ENCODE measurements around the gene LRP5. TPM values are rescaled to one million over a fixed set of nuclear protein-coding genes. Genes with fewer than 3 reads are reported as not detected.

LRP5 gene
- total RNA-seq, 2 donors from 2014 or later = 6.8 to 9.3 TPM

DNA sequence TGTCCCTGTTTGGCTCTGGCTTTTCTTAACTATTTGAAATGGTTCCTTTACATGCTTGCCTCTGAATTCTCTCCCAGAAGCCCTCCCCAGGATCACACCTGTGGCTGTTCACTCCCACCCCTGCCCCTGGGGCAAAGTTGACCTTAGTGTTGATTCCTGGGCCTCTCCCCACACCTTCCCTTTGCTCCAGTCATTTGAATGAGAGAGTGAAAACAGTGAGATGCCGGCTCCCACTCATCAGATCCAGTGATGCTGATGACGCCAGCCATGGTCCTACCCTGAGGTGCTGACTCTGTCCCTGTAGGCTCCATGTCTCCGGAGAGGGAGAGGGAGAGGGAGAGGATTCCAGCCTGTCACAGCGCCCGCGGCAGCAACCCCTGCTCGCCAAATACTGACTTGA is 40.7 kb downstream of the LRP5 start:
- Mint-ChIP-seq H3K9me3 (no peaks in the 10 kb centered on the region), H3K4me3 (no peak overlapping the region), H3K27me3 (ENCODE audit: low read depth) (no peaks in the 10 kb centered on the region), H3K27ac (no peak overlapping the region), H3K4me1 (ENCODE audit: low read depth) (no peaks in the 10 kb centered on the region), H3K36me3 (ENCODE audit: insufficient read depth in 2 of 2) (no peaks in the 10 kb centered on the region)
- ATAC-seq (replicated peaks in 1 of 2) (no peak), DNase-seq (no peak)

DNA sequence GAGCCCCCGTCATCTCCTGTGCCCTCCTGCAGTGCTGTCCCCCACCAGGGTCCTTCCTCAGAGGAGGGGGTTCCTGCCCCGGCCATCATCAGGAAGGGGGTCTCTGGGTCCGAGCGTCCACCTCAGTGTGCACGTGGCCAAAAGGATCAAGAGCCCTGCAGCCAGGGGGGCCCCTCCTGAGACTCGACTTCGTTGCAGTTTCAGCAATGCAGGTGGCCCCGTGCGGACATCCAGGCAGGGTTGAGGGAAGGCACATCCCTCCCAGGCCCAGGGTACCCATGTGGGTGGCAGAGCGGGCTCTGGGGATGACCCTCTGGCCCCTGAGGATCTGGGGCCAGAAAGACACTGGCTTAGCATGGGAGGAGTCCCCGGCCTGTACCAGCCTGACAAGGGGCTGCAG is 41.3 kb downstream of the LRP5 start:
- H3K27ac Mint-ChIP-seq = no peak overlapping the region
- H3K36me3 Mint-ChIP-seq (ENCODE audit: insufficient read depth in 2 of 2) = no peaks in the 10 kb centered on the region
- no peak overlapping the region for H3K4me3 Mint-ChIP-seq
- no peak for DNase-seq
- no peaks in the 10 kb centered on the region for H3K27me3 Mint-ChIP-seq (ENCODE audit: low read depth)
- no peaks in the 10 kb centered on the region for H3K9me3 Mint-ChIP-seq
- no peak for ATAC-seq (replicated peaks in 1 of 2)
- no peaks in the 10 kb centered on the region for H3K4me1 Mint-ChIP-seq (ENCODE audit: low read depth)

DNA sequence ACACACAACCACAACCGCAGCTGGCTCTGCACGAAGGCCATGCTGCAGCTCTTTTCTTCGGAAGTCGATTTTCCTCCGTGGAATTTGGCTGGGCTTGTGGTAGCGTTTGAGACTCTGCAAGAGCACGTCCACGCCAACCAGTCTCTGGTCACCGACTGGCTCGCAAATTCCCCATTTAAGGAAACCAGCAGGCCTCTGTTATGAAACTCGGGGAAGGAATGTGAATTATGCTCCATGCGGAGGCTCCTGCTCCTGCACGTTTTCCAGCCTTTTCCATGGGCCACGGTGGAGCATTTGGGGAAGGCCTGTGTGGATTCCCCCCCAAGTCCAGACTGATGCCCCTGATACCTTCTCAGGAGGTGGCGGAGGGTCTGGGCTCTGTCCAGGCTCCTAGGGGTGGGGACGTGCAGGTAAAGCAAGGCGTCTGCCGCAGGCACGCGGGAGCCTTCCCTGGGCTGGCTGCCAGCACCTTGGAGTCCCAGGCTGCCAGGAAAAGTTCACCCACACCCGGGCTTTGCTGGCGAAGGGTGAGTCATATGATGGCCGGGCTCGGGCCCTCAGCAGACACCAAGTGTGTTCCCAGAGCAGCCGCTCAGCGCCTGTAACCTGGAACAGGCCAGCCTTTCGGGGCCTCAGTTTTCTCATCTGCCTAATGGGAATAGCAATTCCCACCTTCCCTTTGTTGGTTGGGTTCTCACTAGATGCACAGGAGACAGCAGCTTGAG is 41.9 kb downstream of the LRP5 start:
- DNase-seq = no peak
- no peak overlapping the region for H3K27ac Mint-ChIP-seq
- no peaks in the 10 kb centered on the region for H3K36me3 Mint-ChIP-seq (ENCODE audit: insufficient read depth in 2 of 2)
- H3K9me3 Mint-ChIP-seq = no peaks in the 10 kb centered on the region
- ATAC-seq (replicated peaks in 1 of 2) = no peak
- no peaks in the 10 kb centered on the region for H3K4me1 Mint-ChIP-seq (ENCODE audit: low read depth)
- no peaks in the 10 kb centered on the region for H3K27me3 Mint-ChIP-seq (ENCODE audit: low read depth)
- no peak overlapping the region for H3K4me3 Mint-ChIP-seq

DNA sequence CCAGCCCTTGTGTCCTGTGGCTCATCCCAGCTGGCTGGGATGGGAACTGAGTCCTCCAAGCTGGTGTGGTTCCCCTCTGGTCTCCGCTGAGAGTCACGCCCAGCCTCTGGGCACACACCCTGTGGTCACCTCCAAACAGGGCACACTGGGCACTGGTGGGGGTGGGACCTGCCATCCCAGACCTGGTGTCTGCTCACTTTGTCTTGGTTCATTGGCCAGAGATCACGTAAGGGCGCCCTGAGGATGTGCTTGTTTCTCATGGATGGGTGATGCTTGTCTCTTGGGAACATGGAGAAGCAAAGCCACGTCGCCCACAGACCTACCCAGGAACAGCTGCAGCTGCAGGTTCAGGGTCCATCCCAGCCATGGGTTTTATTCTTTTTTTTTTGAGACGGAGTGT is 43.1 kb downstream of the LRP5 start:
- no peaks in the 10 kb centered on the region for H3K9me3 Mint-ChIP-seq
- DNase-seq = no peak
- H3K27ac Mint-ChIP-seq = no peak overlapping the region
- no peaks in the 10 kb centered on the region for H3K27me3 Mint-ChIP-seq (ENCODE audit: low read depth)
- no peaks in the 10 kb centered on the region for H3K4me1 Mint-ChIP-seq (ENCODE audit: low read depth)
- H3K4me3 Mint-ChIP-seq = no peak overlapping the region
- ATAC-seq (replicated peaks in 1 of 2) = no peak
- no peaks in the 10 kb centered on the region for H3K36me3 Mint-ChIP-seq (ENCODE audit: insufficient read depth in 2 of 2)

DNA sequence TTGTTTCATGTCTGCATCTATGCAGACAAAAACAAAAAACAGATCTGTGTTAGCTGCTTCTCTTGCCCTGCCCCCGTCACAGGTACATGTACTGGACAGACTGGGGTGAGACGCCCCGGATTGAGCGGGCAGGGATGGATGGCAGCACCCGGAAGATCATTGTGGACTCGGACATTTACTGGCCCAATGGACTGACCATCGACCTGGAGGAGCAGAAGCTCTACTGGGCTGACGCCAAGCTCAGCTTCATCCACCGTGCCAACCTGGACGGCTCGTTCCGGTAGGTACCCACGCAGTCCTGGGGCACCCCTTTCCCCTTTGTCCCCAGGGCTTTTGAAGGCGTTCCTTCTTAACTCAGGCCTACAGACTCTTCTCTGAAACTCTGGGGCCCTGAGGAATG is 45.2 kb downstream of the LRP5 start:
- ATAC-seq (replicated peaks in 1 of 2) = no peak
- Mint-ChIP-seq H3K27ac (no peak overlapping the region), H3K27me3 (ENCODE audit: low read depth) (no peaks in the 10 kb centered on the region), H3K4me3 (no peak overlapping the region), H3K36me3 (ENCODE audit: insufficient read depth in 2 of 2) (no peaks in the 10 kb centered on the region), H3K9me3 (no peaks in the 10 kb centered on the region), H3K4me1 (ENCODE audit: low read depth) (no peaks in the 10 kb centered on the region)
- no peak for DNase-seq

DNA sequence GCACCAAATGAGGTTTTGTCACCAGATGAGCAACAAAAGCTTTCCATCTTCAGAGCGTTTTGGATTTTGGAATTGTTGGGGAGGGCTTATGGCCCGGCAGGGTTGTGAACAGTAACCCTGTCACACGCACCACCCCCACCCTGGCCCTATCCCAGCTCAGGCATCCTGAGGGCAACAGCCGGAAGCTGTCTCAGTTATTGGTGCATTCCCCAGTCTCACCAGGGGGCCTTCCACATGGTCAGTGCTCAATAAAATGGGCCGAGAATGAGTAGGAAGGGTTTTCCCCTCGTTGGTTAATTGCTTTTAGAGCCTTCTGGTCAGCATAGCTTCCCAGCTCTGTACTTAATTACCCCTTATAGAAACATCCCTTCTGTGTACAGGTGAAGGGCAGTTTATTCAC is 46.0 kb downstream of the LRP5 start:
- Mint-ChIP-seq H3K4me3 (no peak overlapping the region), H3K27me3 (ENCODE audit: low read depth) (no peaks in the 10 kb centered on the region), H3K36me3 (ENCODE audit: insufficient read depth in 2 of 2) (no peaks in the 10 kb centered on the region), H3K9me3 (no peaks in the 10 kb centered on the region), H3K4me1 (ENCODE audit: low read depth) (no peaks in the 10 kb centered on the region), H3K27ac (no peak overlapping the region)
- no peak for DNase-seq
- ATAC-seq (replicated peaks in 1 of 2) = no peak

DNA sequence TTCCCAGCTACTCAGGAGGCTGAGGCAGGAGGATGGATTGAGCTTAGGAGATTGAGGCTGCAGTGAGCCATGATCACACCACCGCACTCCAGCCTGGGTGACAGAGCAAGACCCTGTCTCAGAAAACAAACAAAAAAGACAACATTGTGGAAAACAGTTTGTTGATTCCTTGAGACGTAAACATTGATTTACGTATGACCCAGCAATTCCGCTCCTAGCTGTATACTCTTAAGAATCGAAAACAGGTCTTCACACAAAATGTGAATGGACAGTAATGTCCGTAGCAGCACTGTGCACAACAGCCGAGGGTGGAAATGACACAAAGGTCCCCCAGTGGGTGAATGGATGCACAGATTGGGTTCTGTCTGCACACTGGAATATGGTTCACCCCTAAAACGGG is 49.3 kb downstream of the LRP5 start:
- Mint-ChIP-seq H3K27me3 (ENCODE audit: low read depth) (no peaks in the 10 kb centered on the region), H3K27ac (no peak overlapping the region), H3K4me1 (ENCODE audit: low read depth) (no peaks in the 10 kb centered on the region), H3K4me3 (no peak overlapping the region), H3K9me3 (no peaks in the 10 kb centered on the region), H3K36me3 (ENCODE audit: insufficient read depth in 2 of 2) (no peaks in the 10 kb centered on the region)
- DNase-seq (no peak), ATAC-seq (replicated peaks in 1 of 2) (no peak)

DNA sequence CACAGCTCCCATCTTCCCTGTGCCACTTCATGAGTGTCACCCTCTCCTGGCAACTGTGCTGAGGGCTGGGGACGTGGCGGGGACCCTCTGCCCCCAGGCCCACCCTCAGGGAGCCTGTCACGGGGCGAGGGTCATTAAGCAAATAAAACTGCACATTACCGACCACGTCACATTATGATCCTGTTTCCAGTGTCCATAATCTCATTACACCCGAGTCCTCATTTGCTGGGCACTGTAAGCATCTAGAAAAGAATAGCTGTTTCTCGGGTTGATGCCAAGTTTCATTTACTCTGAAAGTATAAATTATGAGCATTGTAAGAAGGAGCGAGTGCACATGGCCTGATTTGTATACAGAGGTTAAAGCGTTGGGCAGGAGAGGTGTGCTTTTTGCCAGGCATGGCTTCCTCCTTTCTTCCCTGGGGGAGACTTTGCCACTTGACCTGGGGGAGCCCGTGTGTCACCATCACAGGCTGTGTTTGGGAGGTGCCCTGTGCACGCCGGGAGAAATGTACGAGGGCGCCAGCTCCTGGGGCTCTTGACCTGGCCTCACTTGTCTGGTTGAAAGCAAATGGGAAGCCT is 50.5 kb downstream of the LRP5 start:
- no peaks in the 10 kb centered on the region for H3K27me3 Mint-ChIP-seq (ENCODE audit: low read depth)
- H3K4me3 Mint-ChIP-seq = no peak overlapping the region
- no peaks in the 10 kb centered on the region for H3K36me3 Mint-ChIP-seq (ENCODE audit: insufficient read depth in 2 of 2)

DNA sequence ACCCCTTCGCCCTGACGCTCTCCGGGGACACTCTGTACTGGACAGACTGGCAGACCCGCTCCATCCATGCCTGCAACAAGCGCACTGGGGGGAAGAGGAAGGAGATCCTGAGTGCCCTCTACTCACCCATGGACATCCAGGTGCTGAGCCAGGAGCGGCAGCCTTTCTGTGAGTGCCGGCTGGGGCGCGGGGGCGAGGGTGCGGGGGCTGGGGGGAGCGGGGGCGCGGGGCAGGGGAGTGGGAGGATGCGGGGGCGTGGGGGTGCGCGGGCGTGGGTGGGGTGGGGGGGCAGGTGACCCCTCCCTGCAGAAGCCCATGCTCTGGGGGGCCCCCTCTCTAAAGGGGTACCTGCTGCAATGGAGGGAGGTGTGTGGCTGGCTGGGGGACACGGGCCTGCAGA is 51.4 kb downstream of the LRP5 start:
- Mint-ChIP-seq H3K27ac (no peak overlapping the region), H3K4me3 (no peak overlapping the region), H3K36me3 (ENCODE audit: insufficient read depth in 2 of 2) (no peaks in the 10 kb centered on the region), H3K27me3 (ENCODE audit: low read depth) (no peaks in the 10 kb centered on the region), H3K4me1 (ENCODE audit: low read depth) (no peaks in the 10 kb centered on the region), H3K9me3 (no peaks in the 10 kb centered on the region)
- DNase-seq (no peak), ATAC-seq (replicated peaks in 1 of 2) (no peak)

More for the DNA sequence above, 50.5 kb downstream of the LRP5 start:
- Mint-ChIP-seq H3K4me1 (ENCODE audit: low read depth) (no peaks in the 10 kb centered on the region), H3K9me3 (no peaks in the 10 kb centered on the region), H3K27ac (no peak overlapping the region)
- ATAC-seq (replicated peaks in 1 of 2) = no peak
- no peak for DNase-seq

DNA sequence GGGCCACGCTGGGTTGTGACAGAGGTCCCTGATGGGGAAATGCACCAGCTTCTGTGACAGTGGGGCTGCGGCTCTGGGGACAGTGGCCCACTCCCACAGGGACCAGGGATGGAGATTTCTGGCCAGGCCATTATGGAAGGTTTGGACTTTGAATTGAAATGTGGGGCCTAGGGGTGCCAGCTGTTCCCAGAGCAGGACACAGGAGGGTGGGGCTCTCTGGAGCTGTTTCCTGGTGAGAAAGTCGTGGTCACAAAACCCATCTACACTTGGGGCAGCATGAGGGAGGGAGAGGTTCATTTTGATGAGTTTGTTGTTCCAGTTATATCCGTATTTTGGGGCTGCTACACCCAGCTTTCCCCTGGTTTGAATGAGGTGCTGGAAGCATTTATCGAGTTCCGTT is 52.2 kb downstream of the LRP5 start:
- Mint-ChIP-seq H3K4me3 (no peak overlapping the region), H3K4me1 (ENCODE audit: low read depth) (no peaks in the 10 kb centered on the region), H3K36me3 (ENCODE audit: insufficient read depth in 2 of 2) (no peaks in the 10 kb centered on the region), H3K27me3 (ENCODE audit: low read depth) (no peaks in the 10 kb centered on the region), H3K27ac (no peak overlapping the region), H3K9me3 (no peaks in the 10 kb centered on the region)
- no peak for DNase-seq
- no peak for ATAC-seq (replicated peaks in 1 of 2)

DNA sequence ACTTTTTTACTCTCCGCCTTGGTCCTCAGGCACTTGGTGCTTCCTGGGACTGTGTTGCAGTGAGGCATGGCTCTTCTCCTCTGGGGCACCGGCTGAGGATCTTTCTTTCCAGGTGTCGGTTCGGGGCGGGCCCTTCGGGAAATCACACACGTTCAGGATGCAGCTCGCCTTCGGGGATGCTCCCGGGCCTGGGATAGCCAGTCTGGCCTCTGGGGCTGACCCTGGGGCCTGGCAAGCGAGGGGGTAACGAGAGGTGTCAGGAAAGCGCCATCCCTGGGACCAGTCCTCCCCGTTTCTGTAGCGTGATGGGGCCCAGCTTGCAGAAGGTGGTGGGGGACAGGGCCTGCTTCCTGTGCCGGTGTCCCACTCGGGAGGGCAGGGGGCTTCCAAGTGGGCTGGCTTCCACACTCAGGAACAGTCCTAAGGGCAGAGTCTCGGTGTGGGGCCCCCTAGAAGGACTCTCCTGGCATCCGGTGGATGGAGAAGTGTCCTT is 53.6 kb downstream of the LRP5 start:
- Mint-ChIP-seq H3K27me3 (ENCODE audit: low read depth) (no peaks in the 10 kb centered on the region), H3K9me3 (no peaks in the 10 kb centered on the region)
- DNase-seq = no peak

DNA sequence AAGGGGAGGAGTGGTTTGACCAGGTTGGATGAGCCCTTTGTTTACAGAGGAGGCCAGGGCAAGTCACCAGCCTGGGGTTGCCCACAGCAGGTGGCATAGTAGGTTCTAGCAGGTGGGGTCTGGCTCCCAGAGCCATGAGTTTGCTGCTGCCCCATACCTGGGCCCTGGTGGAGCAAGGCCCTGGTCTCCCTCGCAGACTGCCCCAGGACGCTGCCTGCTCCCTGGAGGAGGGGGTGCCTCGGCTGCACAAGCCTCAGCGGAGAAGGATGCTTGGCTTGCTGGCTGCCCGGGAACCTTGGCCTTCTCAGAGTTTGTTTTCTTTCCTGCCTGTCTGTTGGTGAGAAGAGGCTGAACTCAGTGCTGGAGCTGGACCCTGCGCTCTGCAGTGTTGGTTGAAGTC is 54.9 kb downstream of the LRP5 start:
- Mint-ChIP-seq H3K4me3 (no peak overlapping the region), H3K4me1 (ENCODE audit: low read depth) (no peaks in the 10 kb centered on the region), H3K27me3 (ENCODE audit: low read depth) (no peaks in the 10 kb centered on the region), H3K9me3 (no peaks in the 10 kb centered on the region), H3K36me3 (ENCODE audit: insufficient read depth in 2 of 2) (no peaks in the 10 kb centered on the region), H3K27ac (no peak overlapping the region)
- DNase-seq (no peak), ATAC-seq (replicated peaks in 1 of 2) (no peak)

More for the DNA sequence above, 53.6 kb downstream of the LRP5 start:
- no peak for ATAC-seq (replicated peaks in 1 of 2)
- H3K27ac Mint-ChIP-seq = no peak overlapping the region
- H3K4me3 Mint-ChIP-seq = no peak overlapping the region
- no peaks in the 10 kb centered on the region for H3K36me3 Mint-ChIP-seq (ENCODE audit: insufficient read depth in 2 of 2)
- no peaks in the 10 kb centered on the region for H3K4me1 Mint-ChIP-seq (ENCODE audit: low read depth)

DNA sequence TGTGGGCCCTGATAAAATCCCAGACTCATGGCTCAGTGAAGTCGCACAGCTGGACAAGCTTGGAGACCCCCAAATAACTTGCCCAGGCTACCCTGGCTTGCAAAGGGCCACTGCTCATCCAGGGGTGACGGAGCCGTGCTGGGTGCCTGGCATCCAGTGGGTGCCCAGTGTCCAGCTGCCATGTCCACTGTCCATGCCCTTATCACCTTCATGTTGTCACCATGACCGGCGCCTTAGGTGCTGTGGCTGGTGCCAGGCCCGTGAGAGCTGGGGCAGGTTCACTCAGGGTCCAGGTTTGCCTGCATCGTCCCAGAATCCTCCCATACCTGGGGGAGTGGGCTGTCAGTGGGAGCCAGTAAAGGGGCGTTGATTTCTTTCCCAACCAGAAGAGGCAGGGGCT is 57.4 kb downstream of the LRP5 start:
- no peaks in the 10 kb centered on the region for H3K4me1 Mint-ChIP-seq (ENCODE audit: low read depth)
- no peak overlapping the region for H3K27ac Mint-ChIP-seq
- H3K36me3 Mint-ChIP-seq (ENCODE audit: insufficient read depth in 2 of 2) = no peaks in the 10 kb centered on the region

More for the DNA sequence above, 57.4 kb downstream of the LRP5 start:
- no peak overlapping the region for H3K4me3 Mint-ChIP-seq
- H3K27me3 Mint-ChIP-seq (ENCODE audit: low read depth) = no peaks in the 10 kb centered on the region
- no peak for ATAC-seq (replicated peaks in 1 of 2)
- no peaks in the 10 kb centered on the region for H3K9me3 Mint-ChIP-seq
- DNase-seq = no peak

Data from activated T-cell treated with anti-CD3 and anti-CD28 coated beads, Interleukin-2, amount 50 U/mL, for 72 hours (primary cell).